Iris pigment epithelial cell (primary cell): ENCODE results near the gene GNB1.
"Not testable (repeated sequence)": the region's sequence is repeated elsewhere in the genome, so short reads cannot be mapped to it uniquely, and the experiment has no call there.

ENCODE experiments used
- DNase-seq: peaks from one replicate; pipeline ENCODE4 v3.0.0-alpha.2; 2011; ENCODE audit warnings: low read depth

GNB1 gene

GRCh38 chr1:1741013-1741412 is 149.9 kb downstream of the GNB1 start:
- DNase-seq: peak; percentile 95

DNA sequence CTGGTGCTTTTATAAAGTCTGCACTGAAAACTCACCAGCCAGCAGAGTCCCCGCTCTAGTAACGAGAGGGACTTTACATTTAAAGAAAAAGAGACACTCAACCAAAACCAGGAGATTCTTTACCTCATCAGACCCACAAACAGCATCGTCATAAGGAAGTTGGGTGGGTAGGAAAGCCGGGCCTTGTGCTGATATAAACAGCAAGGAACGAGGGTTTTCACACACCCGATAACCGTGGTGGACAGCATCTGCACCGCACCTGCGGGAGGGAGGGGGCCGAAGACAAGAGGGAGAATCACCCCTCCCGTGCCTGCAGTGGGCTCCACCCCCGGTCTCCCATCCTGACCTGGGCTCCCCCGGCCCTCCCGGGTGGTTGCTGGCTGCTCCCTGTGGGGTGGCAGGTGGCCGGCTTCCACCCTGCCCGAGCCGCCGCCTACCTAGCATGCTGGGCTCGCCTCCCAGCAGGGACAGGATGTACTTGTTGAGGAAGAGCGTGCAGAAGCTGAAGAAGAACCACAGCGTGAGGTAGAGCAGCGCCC is 152.0 kb downstream of the GNB1 start:
- DNase-seq: not testable (repeated sequence)

GRCh38 chr1:1737675-1738590 is 153.0 kb downstream of the GNB1 start:
- not testable (repeated sequence) for DNase-seq
